Panc1 (cell line): ENCODE results near the gene MYBPH. TPM values are rescaled to one million over a fixed set of nuclear protein-coding genes. Genes with fewer than 3 reads are reported as not detected.

Experiments used
- ATAC-seq: fragments of 200-7000 bp; cut with Tn5 transposase; 2 replicates; pipeline ENCODE4 v1.9.1; 2020; ENCODE audit warnings: mild to moderate bottlenecking, moderate library complexity
- BruUV-seq: library from RNA; stranded (reverse); fragments of 400-500 nt; replicated peaks from 2 replicates; lab custom pipeline; 2021; lab: Mats Ljungman, UMichigan
- CTCF ChIA-PET: fragments of 300-600 bp; sonication (Branson Sonifier 250); formaldehyde crosslinking; loops from one replicate; lab custom pipeline; 2022; ENCODE audit warnings: antibody characterized with exemption; lab: Charles Lee
- POLR2A ChIA-PET: fragments of 300-600 bp; sonication (Branson Sonifier 250); formaldehyde crosslinking; loops from one replicate; lab custom pipeline; 2022; ENCODE audit warnings: antibody characterized with exemption; lab: Charles Lee
- DNase-seq: peaks from one replicate; pipeline ENCODE4 v3.0.0-alpha.2; 2010; ENCODE audit warnings: low read depth, low spot score
- H3K27ac ChIP-seq: 2 replicates; pipeline ENCODE4 v1.5.1; 2011; ENCODE audit warnings: mild to moderate bottlenecking, low read length, inconsistent platforms
- H3K27me3 ChIP-seq: fragments of 200-500 bp; sonication (Bioruptor generic); 2 replicates; pipeline ENCODE4 v1.6.0; 2014; ENCODE audit warnings: low read length, inconsistent platforms; ENCODE audit not compliant: control insufficient read depth, insufficient read depth
- H3K36me3 ChIP-seq: fragments of 200-500 bp; sonication (Bioruptor generic); 2 replicates; pipeline ENCODE4 v1.5.1; 2014; ENCODE audit warnings: inconsistent platforms, mild to moderate bottlenecking, low read length, moderate library complexity; ENCODE audit not compliant: control insufficient read depth, insufficient read depth
- H3K4me1 ChIP-seq: 2 replicates; pipeline ENCODE4 v1.5.1; 2011; ENCODE audit warnings: inconsistent platforms, mild to moderate bottlenecking, low read length, moderate library complexity; ENCODE audit not compliant: control insufficient read depth, insufficient read depth
- H3K4me3 ChIP-seq, 2 experiments: 2 replicates each; pipeline ENCODE4 v1.5.1; 2011 to 2012; ENCODE audit warnings: low read depth in 2 of 2, low read length in 2 of 2, mild to moderate bottlenecking in 2 of 2, inconsistent platforms in 1 of 2, moderate library complexity in 1 of 2
- H3K9me3 ChIP-seq: fragments of 200-500 bp; sonication (Bioruptor generic); 2 replicates; pipeline ENCODE4 v1.5.1; 2014; ENCODE audit warnings: low read depth, mild to moderate bottlenecking, inconsistent platforms, low read length, moderate library complexity; ENCODE audit not compliant: control insufficient read depth, insufficient read depth
- CTCF ChIP-seq: fragments of 450-650 bp; IDR thresholded peaks from 2 replicates; pipeline ENCODE4 v1.5.1; 2017; ENCODE audit warnings: mild to moderate bottlenecking
- POLR2AphosphoS5 ChIP-seq: IDR thresholded peaks from 2 replicates; pipeline ENCODE4 v1.6.1; 2012; ENCODE audit warnings: mild to moderate bottlenecking, low read depth, low read length, moderate library complexity
- SIN3A ChIP-seq: IDR thresholded peaks from 2 replicates; pipeline ENCODE4 v1.6.1; 2012; ENCODE audit warnings: low read depth, mild to moderate bottlenecking, low read length, moderate library complexity, borderline replicate concordance; ENCODE audit not compliant: insufficient read depth
- TCF7L2 ChIP-seq: IDR thresholded peaks from 2 replicates; pipeline ENCODE4 v1.6.1; 2011; ENCODE audit warnings: mild to moderate bottlenecking, low read depth, low read length, inconsistent platforms
- in situ Hi-C: cut with HindIII; loops from 2 replicates; pipeline ENCODE4 v1.10.0; 2016; ENCODE audit warnings: low sequenced_read_pairs, low pct_unique_long_range_greater_than_20kb
- intact Hi-C: fragments of 100-400 bp; cut with micrococcal nuclease; formaldehyde crosslinking; loops from one replicate; pipeline ENCODE4 v1.10.0; 2022; ENCODE audit not compliant: unreplicated experiment
- total RNA-seq: library from RNA; stranded (reverse); gene quantifications from one replicate; pipeline ENCODE4 v1.2.1, GENCODE V29; 2021; ENCODE audit not compliant: unreplicated experiment
- TF ChIP-seq, protein P1 (sequence below), 2 experiments: IDR thresholded peaks; 2 replicates each; pipeline ENCODE4 v1.6.1; 2011 to 2012; ENCODE audit warnings: low read depth in 2 of 2, control low read depth in 1 of 2, low read length in 1 of 2, mild to moderate bottlenecking in 1 of 2, moderate library complexity in 1 of 2; ENCODE audit not compliant: insufficient read depth in 1 of 2

The MYBPH gene
- total RNA-seq, 1 experiment from 2014 or later = not detected

DNA sequence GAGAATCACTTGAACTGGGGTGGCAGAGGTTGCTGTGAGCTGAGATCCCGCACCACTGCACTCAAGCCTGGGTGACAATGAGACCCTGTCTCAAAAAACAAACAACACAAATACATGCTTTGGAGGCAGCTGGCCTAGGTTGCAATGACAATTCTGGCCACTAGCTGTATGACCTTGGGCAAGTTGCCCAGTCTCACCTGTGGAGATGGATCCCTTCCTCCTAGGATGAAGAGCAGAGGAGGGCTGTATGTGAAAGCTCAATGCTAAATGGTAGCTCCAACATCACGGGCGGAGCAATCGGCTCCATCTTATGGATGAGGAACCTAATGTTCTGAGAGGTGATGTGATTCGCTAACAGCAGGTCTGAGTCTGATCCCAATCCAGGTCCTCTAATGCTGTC is 27.5 kb downstream of the MYBPH start:
- in situ Hi-C loops (no loop called here), intact Hi-C loops (no loop called here)
- Histone ChIP-seq H3K9me3 (no peaks in the 10 kb centered on the region), H3K4me3 (no peak overlapping the region), H3K36me3 (no peaks in the 10 kb centered on the region), H3K27ac (no peak overlapping the region), H3K27me3 (no peaks in the 10 kb centered on the region), H3K4me1 (peaks cover 51% of the 10 kb centered on the region)
- POLR2A ChIA-PET = no interaction called here
- TF ChIP-seq, protein P1, sequence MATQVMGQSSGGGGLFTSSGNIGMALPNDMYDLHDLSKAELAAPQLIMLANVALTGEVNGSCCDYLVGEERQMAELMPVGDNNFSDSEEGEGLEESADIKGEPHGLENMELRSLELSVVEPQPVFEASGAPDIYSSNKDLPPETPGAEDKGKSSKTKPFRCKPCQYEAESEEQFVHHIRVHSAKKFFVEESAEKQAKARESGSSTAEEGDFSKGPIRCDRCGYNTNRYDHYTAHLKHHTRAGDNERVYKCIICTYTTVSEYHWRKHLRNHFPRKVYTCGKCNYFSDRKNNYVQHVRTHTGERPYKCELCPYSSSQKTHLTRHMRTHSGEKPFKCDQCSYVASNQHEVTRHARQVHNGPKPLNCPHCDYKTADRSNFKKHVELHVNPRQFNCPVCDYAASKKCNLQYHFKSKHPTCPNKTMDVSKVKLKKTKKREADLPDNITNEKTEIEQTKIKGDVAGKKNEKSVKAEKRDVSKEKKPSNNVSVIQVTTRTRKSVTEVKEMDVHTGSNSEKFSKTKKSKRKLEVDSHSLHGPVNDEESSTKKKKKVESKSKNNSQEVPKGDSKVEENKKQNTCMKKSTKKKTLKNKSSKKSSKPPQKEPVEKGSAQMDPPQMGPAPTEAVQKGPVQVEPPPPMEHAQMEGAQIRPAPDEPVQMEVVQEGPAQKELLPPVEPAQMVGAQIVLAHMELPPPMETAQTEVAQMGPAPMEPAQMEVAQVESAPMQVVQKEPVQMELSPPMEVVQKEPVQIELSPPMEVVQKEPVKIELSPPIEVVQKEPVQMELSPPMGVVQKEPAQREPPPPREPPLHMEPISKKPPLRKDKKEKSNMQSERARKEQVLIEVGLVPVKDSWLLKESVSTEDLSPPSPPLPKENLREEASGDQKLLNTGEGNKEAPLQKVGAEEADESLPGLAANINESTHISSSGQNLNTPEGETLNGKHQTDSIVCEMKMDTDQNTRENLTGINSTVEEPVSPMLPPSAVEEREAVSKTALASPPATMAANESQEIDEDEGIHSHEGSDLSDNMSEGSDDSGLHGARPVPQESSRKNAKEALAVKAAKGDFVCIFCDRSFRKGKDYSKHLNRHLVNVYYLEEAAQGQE (IDR thresholded peaks at IDR 0.05; ENCODE audit: insufficient read depth in 1 of 2, low read depth in 2 of 2, low read length in 1 of 2) = no peak
- TF ChIP-seq CTCF (no peak; the same call in 1 of the 2 replicates), TCF7L2 (no peak), POLR2AphosphoS5 (no peak), SIN3A (no peak)
- CTCF ChIA-PET = interaction anchor here (0.6 to 1.3 kb wide), 5 partner anchors 20 to 1639 kb away, joined by 3 to 5 read pairs (median 4); partner anchors contain the start of gene ADORA1
- no TSS peak for BruUV-seq
- no peak for DNase-seq
- no peak for ATAC-seq

- no peak for TF ChIP-seq POLR2AphosphoS5
- no peak for TF ChIP-seq TCF7L2
- no peak for TF ChIP-seq SIN3A
- TF ChIP-seq, protein P1 (IDR thresholded peaks at IDR 0.05; ENCODE audit: insufficient read depth in 1 of 2, low read depth in 2 of 2, low read length in 1 of 2) = no peak
- no peak for TF ChIP-seq CTCF
- H3K9me3 ChIP-seq = no peaks in the 10 kb centered on the region
- in situ Hi-C loops = no loop called here
- H3K36me3 ChIP-seq = no peaks in the 10 kb centered on the region
- no peak overlapping the region for H3K4me3 ChIP-seq
- ATAC-seq (no peak), DNase-seq (no peak)
- H3K4me1 ChIP-seq = peaks cover 44% of the 10 kb centered on the region
- intact Hi-C loops = no loop called here
- H3K27ac ChIP-seq = no peak overlapping the region
- ChIA-PET CTCF (interaction anchor here (0.6 to 1.3 kb wide), 3 partner anchors 19 to 1640 kb away, joined by 3 to 5 read pairs (median 3); partner anchors contain the start of gene ADORA1), POLR2A (no interaction called here)
- no peaks in the 10 kb centered on the region for H3K27me3 ChIP-seq
- no TSS peak for BruUV-seq
These were observed 28.2 kb downstream of the MYBPH start for GRCh38 chr1:203147376-203147775.
